ENCODE results near the gene SSTR3.

DNA sequence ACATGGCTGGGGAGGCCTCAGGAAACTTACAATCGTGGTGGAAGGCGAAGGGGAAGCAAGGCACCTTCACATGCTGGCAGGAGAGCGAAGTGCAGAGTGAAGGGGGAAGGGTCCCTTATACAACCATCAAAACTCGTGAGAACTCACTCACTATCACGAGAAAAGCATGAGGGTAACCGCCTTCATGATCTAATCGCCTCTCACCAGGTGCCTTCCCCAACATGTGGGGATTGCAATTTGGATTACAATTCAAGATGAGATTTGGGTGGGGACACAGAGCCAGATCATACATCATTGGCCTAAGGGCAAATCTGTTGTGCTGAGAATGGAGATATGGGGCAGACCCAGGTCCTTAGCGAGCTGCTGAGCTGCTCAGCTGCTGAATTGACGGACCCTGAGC, 37.3 kb downstream of the SSTR3 start:
- TF ChIP-seq CSDC2 (CRISPR knock-in tag; IDR thresholded peaks at IDR 0.05): no peak
- TF ChIP-seq, protein P1, sequence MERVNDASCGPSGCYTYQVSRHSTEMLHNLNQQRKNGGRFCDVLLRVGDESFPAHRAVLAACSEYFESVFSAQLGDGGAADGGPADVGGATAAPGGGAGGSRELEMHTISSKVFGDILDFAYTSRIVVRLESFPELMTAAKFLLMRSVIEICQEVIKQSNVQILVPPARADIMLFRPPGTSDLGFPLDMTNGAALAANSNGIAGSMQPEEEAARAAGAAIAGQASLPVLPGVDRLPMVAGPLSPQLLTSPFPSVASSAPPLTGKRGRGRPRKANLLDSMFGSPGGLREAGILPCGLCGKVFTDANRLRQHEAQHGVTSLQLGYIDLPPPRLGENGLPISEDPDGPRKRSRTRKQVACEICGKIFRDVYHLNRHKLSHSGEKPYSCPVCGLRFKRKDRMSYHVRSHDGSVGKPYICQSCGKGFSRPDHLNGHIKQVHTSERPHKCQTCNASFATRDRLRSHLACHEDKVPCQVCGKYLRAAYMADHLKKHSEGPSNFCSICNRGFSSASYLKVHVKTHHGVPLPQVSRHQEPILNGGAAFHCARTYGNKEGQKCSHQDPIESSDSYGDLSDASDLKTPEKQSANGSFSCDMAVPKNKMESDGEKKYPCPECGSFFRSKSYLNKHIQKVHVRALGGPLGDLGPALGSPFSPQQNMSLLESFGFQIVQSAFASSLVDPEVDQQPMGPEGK (CRISPR knock-in tag; IDR thresholded peaks at IDR 0.05; ENCODE audit: borderline replicate concordance): no peak
- TF ChIP-seq ZFP30 (CRISPR knock-in tag; IDR thresholded peaks at IDR 0.05): no peak
- TF ChIP-seq GLIS3 (CRISPR knock-in tag; IDR thresholded peaks at IDR 0.05): no peak
- no peak for TF ChIP-seq TOX (CRISPR knock-in tag; IDR thresholded peaks at IDR 0.05; ENCODE audit: borderline replicate concordance)
- TF ChIP-seq, protein P2, sequence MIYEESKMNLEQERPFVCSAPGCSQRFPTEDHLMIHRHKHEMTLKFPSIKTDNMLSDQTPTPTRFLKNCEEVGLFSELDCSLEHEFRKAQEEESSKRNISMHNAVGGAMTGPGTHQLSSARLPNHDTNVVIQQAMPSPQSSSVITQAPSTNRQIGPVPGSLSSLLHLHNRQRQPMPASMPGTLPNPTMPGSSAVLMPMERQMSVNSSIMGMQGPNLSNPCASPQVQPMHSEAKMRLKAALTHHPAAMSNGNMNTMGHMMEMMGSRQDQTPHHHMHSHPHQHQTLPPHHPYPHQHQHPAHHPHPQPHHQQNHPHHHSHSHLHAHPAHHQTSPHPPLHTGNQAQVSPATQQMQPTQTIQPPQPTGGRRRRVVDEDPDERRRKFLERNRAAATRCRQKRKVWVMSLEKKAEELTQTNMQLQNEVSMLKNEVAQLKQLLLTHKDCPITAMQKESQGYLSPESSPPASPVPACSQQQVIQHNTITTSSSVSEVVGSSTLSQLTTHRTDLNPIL (CRISPR knock-in tag; IDR thresholded peaks at IDR 0.05; ENCODE audit: low read depth): no peak
- no peak for TF ChIP-seq ZC3H10 (CRISPR knock-in tag; IDR thresholded peaks at IDR 0.05)
- TF ChIP-seq RARB (CRISPR knock-in tag; IDR thresholded peaks at IDR 0.05): no peak
- TF ChIP-seq ARNTL (CRISPR knock-in tag; IDR thresholded peaks at IDR 0.05; ENCODE audit: borderline replicate concordance, low read depth): no peak
- TF ChIP-seq ZNF70 (CRISPR knock-in tag; IDR thresholded peaks at IDR 0.05): no peak
- TF ChIP-seq ESRRG (CRISPR knock-in tag; IDR thresholded peaks at IDR 0.05): no peak
- TF ChIP-seq ZNF8 (CRISPR knock-in tag; IDR thresholded peaks at IDR 0.05): no peak
- no peak for TF ChIP-seq PPARA (CRISPR knock-in tag; IDR thresholded peaks at IDR 0.05; ENCODE audit: borderline replicate concordance)
- TF ChIP-seq SNAI2 (CRISPR knock-in tag; IDR thresholded peaks at IDR 0.05): no peak

Measured in SK-N-SH treated with all-trans-retinoic acid at 6 μM for 48 hours (cell line).